Activated CD4-positive, alpha-beta T cell treated with anti-CD3 and anti-CD28 coated beads for 4 hours (primary cell): ENCODE measurements around the gene PDX1.
"Not testable (repeated sequence)": the region's sequence is repeated elsewhere in the genome, so short reads cannot be mapped to it uniquely, and the experiment has no call there.

Experiments used
- DNase-seq, 2 donors: peaks; one replicate each; pipeline ENCODE4 v3.0.0-alpha.2; 2020

PDX1 gene

GRCh38 chr13:27956576-27957300 lies 36.9 kb downstream of the PDX1 start:
- DNase-seq = no peak

- DNase-seq = no peak
These were observed 40.2 kb downstream of the PDX1 start for GRCh38 chr13:27959976-27960361.

GRCh38 chr13:27960362-27961226 lies 40.8 kb downstream of the PDX1 start:
- DNase-seq = no peak

GRCh38 chr13:27961227-27962085 lies 41.7 kb downstream of the PDX1 start:
- DNase-seq = no peak

GRCh38 chr13:27962128-27962841 lies 42.5 kb downstream of the PDX1 start:
- DNase-seq = no peak

- no peak for DNase-seq
These were observed 43.2 kb downstream of the PDX1 start for GRCh38 chr13:27962982-27963381.

- no peak for DNase-seq
These were observed 43.7 kb downstream of the PDX1 start for GRCh38 chr13:27963491-27963890.

GRCh38 chr13:27964206-27964605 lies 44.4 kb downstream of the PDX1 start:
- DNase-seq = not testable (repeated sequence)

GRCh38 chr13:27964741-27965323 lies 45.0 kb downstream of the PDX1 start:
- no peak for DNase-seq

- DNase-seq = no peak
These were observed 45.5 kb downstream of the PDX1 start for GRCh38 chr13:27965343-27965739.

- DNase-seq = no peak
These were observed 46.2 kb downstream of the PDX1 start for GRCh38 chr13:27965740-27966640.

GRCh38 chr13:27966641-27967202 lies 46.9 kb downstream of the PDX1 start:
- no peak for DNase-seq

GRCh38 chr13:27967203-27967735 lies 47.5 kb downstream of the PDX1 start:
- no peak for DNase-seq

- no peak for DNase-seq
These were observed 48.0 kb downstream of the PDX1 start for GRCh38 chr13:27967736-27968315.

GRCh38 chr13:27968316-27969081 lies 48.7 kb downstream of the PDX1 start:
- no peak for DNase-seq

GRCh38 chr13:27969082-27969865 lies 49.5 kb downstream of the PDX1 start, which contains the start of gene CDX2:
TSS of gene CDX2 (minus strand) at chr13:27969315. CDS start at chr13:27969006, 309 bp downstream.
- DNase-seq = no peak

- no peak for DNase-seq
These were observed 50.0 kb downstream of the PDX1 start for GRCh38 chr13:27969866-27970229.
